Lung (tissue), 12 donors: ENCODE measurements around the gene DAPK2. TPM values are rescaled to one million over a fixed set of nuclear protein-coding genes. Genes with fewer than 3 reads are reported as not detected.

Experiments
- ATAC-seq: fragments of 200-7000 bp; cut with Tn5 transposase; one replicate; pipeline ENCODE4 v1.9.1; 2020; ENCODE audit warnings: moderate number of reproducible peaks; ENCODE audit not compliant: insufficient read depth, low FRiP score
- DNase-seq, 3 donors: peaks; one replicate each; pipeline ENCODE4 v3.0.0-alpha.2; 2013 to 2017
- H3K27ac ChIP-seq, 2 donors: one replicate each; pipeline ENCODE4 v1.5.1; 2013; ENCODE audit warnings: mild to moderate bottlenecking in 2 of 2, moderate library complexity in 2 of 2, control low read depth in 1 of 2, inconsistent platforms in 1 of 2, low read depth in 1 of 2, low read length in 1 of 2
- H3K27me3 ChIP-seq, 3 donors: one replicate each; pipeline ENCODE4 v1.5.1; 2013; ENCODE audit warnings: low read length in 2 of 3; ENCODE audit not compliant: control insufficient read depth in 3 of 3, insufficient read depth in 3 of 3
- H3K36me3 ChIP-seq, 4 donors: one replicate each; pipeline ENCODE4 v1.5.1; 2013; ENCODE audit warnings: low read length in 4 of 4, mild to moderate bottlenecking in 1 of 4, moderate library complexity in 1 of 4; ENCODE audit not compliant: control insufficient read depth in 4 of 4, insufficient read depth in 4 of 4
- H3K4me1 ChIP-seq, 5 donors: one replicate each; pipeline ENCODE4 v1.5.1; 2013; ENCODE audit warnings: low read length in 5 of 5, mild to moderate bottlenecking in 2 of 5, moderate library complexity in 1 of 5; ENCODE audit not compliant: control insufficient read depth in 5 of 5, insufficient read depth in 5 of 5
- H3K4me3 ChIP-seq: one replicate; pipeline ENCODE4 v1.5.1; 2013; ENCODE audit warnings: mild to moderate bottlenecking, control low read depth, moderate library complexity
- H3K9ac ChIP-seq, 2 donors: one replicate each; pipeline ENCODE4 v1.5.1; 2013; ENCODE audit warnings: low read length in 2 of 2, control low read depth in 1 of 2; ENCODE audit not compliant: insufficient read depth in 1 of 2
- H3K9me3 ChIP-seq, 4 donors: one replicate each; pipeline ENCODE4 v1.5.1; 2013; ENCODE audit warnings: low read length in 3 of 4, mild to moderate bottlenecking in 1 of 4, moderate library complexity in 1 of 4; ENCODE audit not compliant: control insufficient read depth in 4 of 4, insufficient read depth in 3 of 4
- CTCF ChIP-seq: IDR thresholded peaks from 2 replicates; pipeline ENCODE4 v1.5.1; 2012; ENCODE audit warnings: mild to moderate bottlenecking; ENCODE audit errors: control extremely low read depth, extremely low read depth
- WGBS, 2 donors: extraction: QIAGEN DNeasy Blood & Tissue Kit; methylation state at CpG; one replicate each; pipeline ENCODE4 v1.1.7; 2013; 5-methylcytosine and 5-hydroxymethylcytosine counted together
- polyA plus RNA-seq, 2 donors: library from polyadenylated mRNA; stranded (reverse); fragments of 200-250 nt; gene quantifications; one replicate each; pipeline ENCODE4 v1.2.1, GENCODE V29; 2013
- total RNA-seq, 2 donors: library from RNA; depleted of rRNA in 1 of 2; stranded (reverse); fragments of >200 nt in 1 of 2; gene quantifications; one replicate each; pipeline ENCODE4 v1.2.1, GENCODE V29; 2014 to 2021
- donor health status: control.
- donor health status: control.
- donor health status: Bipolar disorder and iron deficiency.
- donor health status: healthy.
- donor health status: DM: yes; HTN: yes; CAD: no.

Gene DAPK2
- total and polyA plus RNA-seq, 4 donors = 20.5 to 59.0 (median 49.1) TPM

GRCh38 chr15:63977119-63977518, 69.2 kb downstream of the DAPK2 start:
- H3K9me3 ChIP-seq = no peaks in the 10 kb centered on the region
- no peak for DNase-seq
- H3K4me3 ChIP-seq = no peak overlapping the region
- 93 to 100% methylated on average over 2 of the region's 2 CpGs for WGBS, 2 donors
- H3K9ac ChIP-seq = no peak overlapping the region
- H3K27ac ChIP-seq = no peak overlapping the region
- ATAC-seq = no peak
- peaks cover 0 to 3% (median 0%) of the 10 kb centered on the region in 4 donors for H3K36me3 ChIP-seq
- H3K27me3 ChIP-seq = no peaks in the 10 kb centered on the region
- peaks cover 0 to 9% (median 4%) of the 10 kb centered on the region in 5 donors for H3K4me1 ChIP-seq
- TF ChIP-seq CTCF = no peak

- H3K9ac ChIP-seq = no peak overlapping the region
- H3K4me1 ChIP-seq = peaks cover 0 to 29% (median 10%) of the 10 kb centered on the region in 5 donors
- no peaks in the 10 kb centered on the region for H3K9me3 ChIP-seq
- DNase-seq (no peak), ATAC-seq (no peak)
- peaks cover 0 to 3% (median 0%) of the 10 kb centered on the region in 4 donors for H3K36me3 ChIP-seq
- no peaks in the 10 kb centered on the region for H3K27me3 ChIP-seq
- no peak overlapping the region for H3K4me3 ChIP-seq
- no peak overlapping the region for H3K27ac ChIP-seq
- TF ChIP-seq CTCF = no peak
Observed at GRCh38 chr15:63974021-63974420, 72.3 kb downstream of the DAPK2 start.

- Histone ChIP-seq H3K9ac (no peak overlapping the region), H3K27ac (peak overlapping the region in 1 of 2 donors; percentile 39), H3K36me3 (peaks cover 0 to 3% (median 0%) of the 10 kb centered on the region in 4 donors), H3K4me3 (no peak overlapping the region), H3K27me3 (no peaks in the 10 kb centered on the region), H3K4me1 (peaks cover 0 to 23% (median 14%) of the 10 kb centered on the region in 5 donors), H3K9me3 (no peaks in the 10 kb centered on the region)
- ATAC-seq (no peak), DNase-seq (no peak)
- TF ChIP-seq CTCF = no peak
- 45 to 50% methylated on average over 2 of the region's 2 CpGs for WGBS, 2 donors
Observed at GRCh38 chr15:63973212-63974009, 72.9 kb downstream of the DAPK2 start.
